WTC11 (cell line): ENCODE data around the gene CRYBB1. TPM values are rescaled to one million over a fixed set of nuclear protein-coding genes. Genes with fewer than 3 reads are reported as not detected.

Source experiments
- ATAC-seq: fragments of 200-7000 bp; cut with Tn5 transposase; 2 replicates; pipeline ENCODE4 v1.10.0; 2021; ENCODE audit warnings: mild to moderate bottlenecking, moderate library complexity
- CTCF ChIA-PET: fragments of 300-600 bp; sonication (Branson Sonifier 250); formaldehyde crosslinking; loops from one replicate; lab custom pipeline; 2021; ENCODE audit warnings: antibody characterized with exemption; lab: Charles Lee
- POLR2A ChIA-PET: fragments of 350-600 bp; sonication (Branson Sonifier 250); formaldehyde crosslinking; loops from one replicate; lab custom pipeline; 2021; ENCODE audit warnings: antibody characterized with exemption; lab: Charles Lee
- DNase-seq: peaks from one replicate; pipeline ENCODE4 v3.0.0; 2021; ENCODE audit warnings: low spot score
- H3K27ac Mint-ChIP-seq: 2 replicates; pipeline ENCODE4 v1.8.0; 2021; ENCODE audit warnings: mixed read lengths
- H3K27me3 Mint-ChIP-seq: 2 replicates; pipeline ENCODE4 v1.8.0; 2021; ENCODE audit warnings: low read depth, mild to moderate bottlenecking, moderate library complexity, mixed read lengths
- H3K36me3 Mint-ChIP-seq: 2 replicates; pipeline ENCODE4 v1.8.0; 2021; ENCODE audit warnings: mixed read lengths
- H3K4me1 Mint-ChIP-seq: 2 replicates; pipeline ENCODE4 v1.8.0; 2022; ENCODE audit warnings: mixed read lengths
- H3K4me3 Mint-ChIP-seq: 2 replicates; pipeline ENCODE4 v1.8.0; 2021; ENCODE audit warnings: mild to moderate bottlenecking, moderate library complexity, mixed read lengths
- H3K9me3 Mint-ChIP-seq: 2 replicates; pipeline ENCODE4 v1.8.0; 2021; ENCODE audit warnings: mixed read lengths
- ATF1 ChIP-seq: sonication (generic); formaldehyde crosslinking; IDR thresholded peaks from 2 replicates; pipeline ENCODE4 v1.8.1; 2023; ENCODE audit warnings: mild to moderate bottlenecking, moderate library complexity, missing genetic modification reagents
- ATF6 ChIP-seq: sonication (generic); formaldehyde crosslinking; IDR thresholded peaks from 2 replicates; pipeline ENCODE4 v1.8.1; 2023; ENCODE audit warnings: mild to moderate bottlenecking, missing genetic modification reagents
- E2F4 ChIP-seq: sonication (generic); formaldehyde crosslinking; IDR thresholded peaks from 2 replicates; pipeline ENCODE4 v1.8.1; 2022; ENCODE audit warnings: low read depth, mild to moderate bottlenecking, moderate library complexity, missing genetic modification reagents, borderline replicate concordance
- ELF4 ChIP-seq: sonication (generic); formaldehyde crosslinking; IDR thresholded peaks from 2 replicates; pipeline ENCODE4 v1.8.1; 2022; ENCODE audit warnings: low read depth, mild to moderate bottlenecking, moderate library complexity, missing genetic modification reagents
- ETV6 ChIP-seq: sonication (generic); formaldehyde crosslinking; IDR thresholded peaks from 2 replicates; pipeline ENCODE4 v1.8.1; 2022; ENCODE audit warnings: mild to moderate bottlenecking, missing genetic modification reagents
- FOXK1 ChIP-seq: sonication (generic); formaldehyde crosslinking; IDR thresholded peaks from 2 replicates; pipeline ENCODE4 v1.8.0; 2022; ENCODE audit warnings: mild to moderate bottlenecking, moderate library complexity, missing genetic modification reagents
- MAX ChIP-seq: sonication (generic); formaldehyde crosslinking; IDR thresholded peaks from 2 replicates; pipeline ENCODE4 v1.8.0; 2022; ENCODE audit warnings: mild to moderate bottlenecking, missing genetic modification reagents
- NR3C1 ChIP-seq: sonication (generic); formaldehyde crosslinking; conservative IDR thresholded peaks from 2 replicates; pipeline ENCODE4 v1.8.1; 2023; ENCODE audit warnings: low read depth, mild to moderate bottlenecking, missing genetic modification reagents
- OVOL2 ChIP-seq: fragments of 250-450 bp; sonication (Bioruptor Pico); IDR thresholded peaks from 2 replicates; pipeline ENCODE4 v1.9.0; 2021; ENCODE audit warnings: mild to moderate bottlenecking, borderline replicate concordance
- PRDM15 ChIP-seq: sonication (generic); formaldehyde crosslinking; IDR thresholded peaks from 2 replicates; pipeline ENCODE4 v1.8.0; 2022; ENCODE audit warnings: missing genetic modification reagents
- SOX15 ChIP-seq: fragments of 250-450 bp; sonication (Bioruptor Pico); IDR thresholded peaks from 2 replicates; pipeline ENCODE4 v1.9.0; 2021; ENCODE audit warnings: mild to moderate bottlenecking
- STAT6 ChIP-seq: sonication (generic); formaldehyde crosslinking; conservative IDR thresholded peaks from 2 replicates; pipeline ENCODE4 v1.8.1; 2023; ENCODE audit warnings: mild to moderate bottlenecking, low read depth, missing genetic modification reagents, moderate library complexity
- USF1 ChIP-seq: sonication (generic); formaldehyde crosslinking; IDR thresholded peaks from 2 replicates; pipeline ENCODE4 v1.8.0; 2022; ENCODE audit warnings: mild to moderate bottlenecking, missing genetic modification reagents
- ZBTB43 ChIP-seq: sonication (generic); formaldehyde crosslinking; IDR thresholded peaks from 2 replicates; pipeline ENCODE4 v1.8.1; 2023; ENCODE audit warnings: mild to moderate bottlenecking, missing genetic modification reagents
- ZNF232 ChIP-seq: sonication (generic); formaldehyde crosslinking; IDR thresholded peaks from 2 replicates; pipeline ENCODE4 v1.8.0; 2022; ENCODE audit warnings: mild to moderate bottlenecking, missing genetic modification reagents
- ZNF281 ChIP-seq: sonication (generic); formaldehyde crosslinking; IDR thresholded peaks from 2 replicates; pipeline ENCODE4 v1.8.0; 2023; ENCODE audit warnings: mild to moderate bottlenecking, missing genetic modification reagents
- ZSCAN18 ChIP-seq: fragments of 250-450 bp; sonication (Bioruptor Pico); IDR thresholded peaks from 2 replicates; pipeline ENCODE4 v2.1.2; 2022; ENCODE audit warnings: mild to moderate bottlenecking, moderate library complexity
- total RNA-seq: library from RNA; stranded (reverse); gene quantifications from 3 replicates; pipeline ENCODE4 v1.2.3, GENCODE V29; 2021

Gene CRYBB1
- total RNA-seq, 1 experiment from 2014 or later = 4.0 TPM

- H3K36me3 Mint-ChIP-seq = no peaks in the 10 kb centered on the region
- peaks cover 17% of the 10 kb centered on the region for H3K4me1 Mint-ChIP-seq
- H3K4me3 Mint-ChIP-seq = no peak overlapping the region
- H3K27me3 Mint-ChIP-seq = peaks cover 22% of the 10 kb centered on the region
- H3K9me3 Mint-ChIP-seq = peaks cover 10% of the 10 kb centered on the region
- ChIA-PET POLR2A (no interaction called here), CTCF (no interaction called here)
- H3K27ac Mint-ChIP-seq = no peak overlapping the region
- no peak for TF ChIP-seq NR3C1
- TF ChIP-seq ATF1 = no peak
- TF ChIP-seq OVOL2 = no peak
- TF ChIP-seq MAX (CRISPR knock-in tag) = no peak
- TF ChIP-seq ETV6 = no peak
- no peak for TF ChIP-seq ZBTB43 (CRISPR knock-in tag)
- TF ChIP-seq FOXK1 (CRISPR knock-in tag) = no peak
- TF ChIP-seq PRDM15 = no peak
- no peak for TF ChIP-seq ZNF232 (CRISPR knock-in tag)
- no peak for TF ChIP-seq ATF6 (CRISPR knock-in tag)
- DNase-seq (no peak), ATAC-seq (no peak)
These were observed 6.2 kb upstream of the CRYBB1 start for GRCh38 chr22:26623984-26624383.

GRCh38 chr22:26621663-26622062 is 3.8 kb upstream of the CRYBB1 start, which contains the start of gene CRYBA4:
TSS of gene CRYBA4 (plus strand) at chr22:26621963. CDS start at chr22:26622597, 634 bp downstream.
- Mint-ChIP-seq H3K27ac (no peak within 1 kb of the TSS), H3K4me1 (peaks cover 30% of the 10 kb centered on the region), H3K36me3 (no peaks in the 10 kb centered on the region), H3K9me3 (peaks cover 6% of the 10 kb centered on the region), H3K27me3 (peaks cover 20% of the 10 kb centered on the region), H3K4me3 (no peak within 1 kb of the TSS)
- no peak for DNase-seq
- TF ChIP-seq E2F4 (CRISPR knock-in tag) = no peak
- TF ChIP-seq ELF4 (CRISPR knock-in tag) = no peak
- TF ChIP-seq NR3C1 = no peak
- TF ChIP-seq STAT6 (CRISPR knock-in tag) = no peak
- no peak for TF ChIP-seq USF1 (CRISPR knock-in tag)
- no peak for TF ChIP-seq ZSCAN18 (CRISPR knock-in tag)
- TF ChIP-seq SOX15 (CRISPR knock-in tag) = no peak
- TF ChIP-seq ZNF281 = no peak
- TF ChIP-seq, all 79 proteins: peak for 0
- ATAC-seq = no peak
- ChIA-PET POLR2A (no interaction called here), CTCF (no interaction called here)
